NCI-H128 (cell line): ENCODE measurements around the gene EXOSC6.
"Not testable (repeated sequence)": the region's sequence is repeated elsewhere in the genome, so short reads cannot be mapped to it uniquely, and the experiment has no call there.

ENCODE experiments used
- DNase-seq: peaks from one replicate; lab custom pipeline; 2025; ENCODE audit not compliant: unreplicated experiment; lab: John Stamatoyannopoulos, UW

Gene EXOSC6

DNA sequence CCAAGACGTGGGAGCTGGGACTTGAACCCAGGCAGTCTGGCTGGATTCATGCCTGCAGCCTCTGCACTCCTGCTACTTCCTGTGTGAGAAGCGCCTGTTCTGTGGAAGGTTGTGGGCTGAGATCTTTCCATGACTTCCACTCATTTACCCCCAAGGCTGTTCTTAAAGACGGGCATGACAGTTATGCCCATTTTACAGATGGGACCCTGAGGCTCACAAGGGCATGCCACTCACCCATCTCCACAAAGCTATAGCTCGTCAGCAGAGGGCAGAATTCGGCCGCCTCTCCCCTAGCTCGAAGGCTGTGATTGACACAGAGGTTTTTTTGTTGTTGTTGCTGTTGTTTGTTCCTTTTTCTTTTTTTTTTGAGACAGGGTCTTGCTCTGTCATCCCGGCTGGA, 51.7 kb downstream of the EXOSC6 start:
- DNase-seq: not testable (repeated sequence)

- DNase-seq: not testable (repeated sequence)
These were observed 52.6 kb downstream of the EXOSC6 start for GRCh38 chr16:70199170-70199569.

- DNase-seq: not testable (repeated sequence)
These were observed 53.1 kb downstream of the EXOSC6 start for GRCh38 chr16:70198666-70199065.

GRCh38 chr16:70198230-70198629, 53.5 kb downstream of the EXOSC6 start:
- DNase-seq: not testable (repeated sequence)

DNA sequence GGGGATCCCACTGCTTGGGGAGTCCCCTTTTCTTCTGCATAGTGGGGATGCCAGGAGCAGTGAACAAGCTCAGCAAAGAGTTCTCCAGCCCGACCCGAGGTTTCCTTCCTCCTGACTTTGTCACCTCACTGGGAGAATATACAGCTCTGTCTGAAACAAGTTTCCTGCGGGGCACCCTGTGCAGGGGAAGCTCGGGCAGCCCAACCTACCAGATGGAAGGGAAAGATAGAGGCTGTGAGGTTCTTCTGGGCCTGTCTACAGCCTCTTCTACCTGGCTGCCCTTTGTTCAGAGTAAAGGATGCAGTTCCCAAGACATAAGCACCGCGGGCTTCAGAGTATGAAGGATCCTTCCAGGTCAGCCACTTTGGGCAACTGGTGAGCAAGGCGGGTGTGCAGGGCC, 54.1 kb downstream of the EXOSC6 start:
- DNase-seq: not testable (repeated sequence)
